Activated naive CD8-positive, alpha-beta T cell treated with anti-CD3 and anti-CD28 coated beads for 36 hours (primary cell): ENCODE measurements around the gene FLAD1. TPM values are rescaled to one million over a fixed set of nuclear protein-coding genes. Genes with fewer than 3 reads are reported as not detected.
"Not testable (repeated sequence)": the region's sequence is repeated elsewhere in the genome, so short reads cannot be mapped to it uniquely, and the experiment has no call there.

Experiments
- DNase-seq: peaks from one replicate; pipeline ENCODE4 v3.0.0; 2021
- H3K27ac Mint-ChIP-seq: one replicate; pipeline ENCODE4 v1.8.0; 2022; ENCODE audit warnings: mild to moderate bottlenecking, moderate library complexity, mixed read lengths
- H3K27me3 Mint-ChIP-seq: one replicate; pipeline ENCODE4 v1.8.0; 2022; ENCODE audit warnings: mild to moderate bottlenecking, mixed read lengths
- H3K36me3 Mint-ChIP-seq: one replicate; pipeline ENCODE4 v1.8.0; 2021; ENCODE audit warnings: mild to moderate bottlenecking, mixed read lengths
- H3K4me1 Mint-ChIP-seq: one replicate; pipeline ENCODE4 v1.8.0; 2021; ENCODE audit warnings: mixed read lengths
- H3K4me3 Mint-ChIP-seq: one replicate; pipeline ENCODE4 v1.8.0; 2022; ENCODE audit warnings: mild to moderate bottlenecking, moderate library complexity, mixed read lengths
- H3K9me3 Mint-ChIP-seq: one replicate; pipeline ENCODE4 v1.8.0; 2022; ENCODE audit warnings: mixed read lengths
- total RNA-seq, 2 experiments: library from RNA; stranded (reverse); gene quantifications; one replicate each; pipeline ENCODE4 v1.2.3, GENCODE V29; 2021

The FLAD1 gene
- total RNA-seq, 2 experiments from 2014 or later: 54.2 to 56.1 TPM

DNA sequence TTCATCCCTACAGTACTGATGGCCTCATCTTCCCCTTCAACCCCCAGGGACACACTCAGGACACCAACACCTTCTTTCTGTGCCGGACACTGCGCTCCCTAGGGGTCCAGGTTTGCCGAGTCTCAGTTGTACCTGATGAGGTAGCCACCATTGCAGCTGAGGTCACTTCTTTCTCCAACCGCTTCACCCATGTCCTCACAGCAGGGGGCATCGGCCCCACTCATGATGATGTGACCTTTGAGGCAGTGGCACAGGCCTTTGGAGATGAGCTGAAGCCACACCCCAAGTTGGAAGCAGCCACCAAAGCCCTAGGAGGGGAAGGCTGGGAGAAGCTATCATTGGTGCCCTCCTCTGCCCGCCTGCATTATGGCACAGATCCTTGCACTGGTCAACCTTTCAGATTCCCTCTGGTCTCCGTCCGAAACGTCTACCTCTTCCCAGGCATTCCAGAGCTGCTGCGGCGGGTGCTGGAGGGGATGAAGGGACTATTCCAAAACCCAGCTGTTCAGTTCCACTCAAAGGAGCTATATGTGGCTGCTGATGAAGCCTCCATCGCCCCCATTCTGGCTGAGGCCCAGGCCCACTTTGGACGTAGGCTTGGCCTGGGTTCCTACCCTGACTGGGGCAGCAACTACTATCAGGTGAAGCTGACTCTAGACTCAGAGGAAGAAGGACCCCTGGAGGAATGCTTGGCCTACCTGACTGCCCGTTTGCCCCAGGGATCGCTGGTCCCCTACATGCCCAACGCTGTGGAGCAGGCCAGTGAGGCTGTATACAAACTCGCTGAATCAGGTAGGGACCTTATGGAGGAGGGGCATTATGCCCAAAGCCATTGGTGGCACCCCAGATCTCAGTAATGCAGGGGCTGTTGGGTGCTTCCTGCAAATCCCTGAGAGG, 5.2 kb downstream of the FLAD1 start:
- no peaks in the 10 kb centered on the region for H3K27me3 Mint-ChIP-seq
- no peaks in the 10 kb centered on the region for H3K9me3 Mint-ChIP-seq
- H3K36me3 Mint-ChIP-seq: peaks cover 22% of the 10 kb centered on the region
- peaks cover 23% of the 10 kb centered on the region for H3K4me1 Mint-ChIP-seq
- no peak overlapping the region for H3K27ac Mint-ChIP-seq
- H3K4me3 Mint-ChIP-seq: no peak overlapping the region
- DNase-seq: no peak

- no peak overlapping the region for H3K4me3 Mint-ChIP-seq
Observed at GRCh38 chr1:154989195-154989860, 6.2 kb downstream of the FLAD1 start.

GRCh38 chr1:154990276-154990675, 7.1 kb downstream of the FLAD1 start:
- H3K27ac Mint-ChIP-seq: no peak overlapping the region
- no peaks in the 10 kb centered on the region for H3K27me3 Mint-ChIP-seq
- no peaks in the 10 kb centered on the region for H3K9me3 Mint-ChIP-seq
- peaks cover 19% of the 10 kb centered on the region for H3K36me3 Mint-ChIP-seq
- DNase-seq: no peak
- no peak overlapping the region for H3K4me3 Mint-ChIP-seq
- H3K4me1 Mint-ChIP-seq: peaks cover 27% of the 10 kb centered on the region

More at GRCh38 chr1:154989195-154989860, 6.2 kb downstream of the FLAD1 start:
- Mint-ChIP-seq H3K9me3 (no peaks in the 10 kb centered on the region), H3K4me1 (peaks cover 22% of the 10 kb centered on the region), H3K27ac (no peak overlapping the region), H3K27me3 (no peaks in the 10 kb centered on the region), H3K36me3 (peaks cover 22% of the 10 kb centered on the region)
- no peak for DNase-seq

DNA sequence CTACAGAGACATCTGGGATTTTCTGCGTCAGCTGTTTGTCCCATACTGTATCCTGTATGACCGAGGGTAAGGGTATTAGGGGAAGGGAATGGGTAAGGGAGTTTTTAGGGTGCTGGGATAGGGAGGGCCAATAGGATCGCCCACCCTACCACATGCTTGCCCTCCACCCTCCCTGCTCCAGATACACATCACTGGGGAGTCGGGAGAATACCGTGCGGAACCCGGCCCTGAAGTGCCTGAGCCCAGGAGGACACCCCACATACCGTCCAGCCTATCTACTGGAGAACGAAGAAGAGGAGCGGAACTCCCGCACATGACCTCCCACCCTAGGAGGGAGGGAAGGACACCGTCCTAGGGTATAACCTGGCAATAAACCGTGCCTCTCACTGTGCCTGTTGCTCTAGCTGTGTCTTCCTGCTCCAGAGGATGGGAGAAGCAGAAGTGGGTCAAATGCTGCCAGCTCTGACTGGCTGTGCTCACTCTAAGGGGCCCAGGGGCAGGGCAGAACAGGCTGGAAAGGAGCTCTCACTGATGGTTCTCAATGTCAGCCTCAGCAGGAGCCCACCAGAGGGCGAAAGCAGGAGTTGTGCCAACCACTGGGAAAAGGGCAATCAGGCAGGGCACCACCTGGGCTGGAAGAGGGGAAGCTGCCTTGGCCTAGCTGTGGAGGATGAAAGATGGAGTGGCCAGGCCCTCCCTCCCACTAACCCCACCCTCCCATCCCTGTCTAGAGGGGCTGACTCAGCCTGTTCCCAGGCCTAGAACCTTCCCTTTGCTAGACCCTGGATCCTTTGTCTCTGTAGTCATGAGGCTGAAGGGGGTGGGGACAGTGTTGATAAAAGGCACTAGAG, 9.8 kb downstream of the FLAD1 start:
- DNase-seq: no peak
- peaks cover 19% of the 10 kb centered on the region for H3K27me3 Mint-ChIP-seq
- H3K9me3 Mint-ChIP-seq: no peaks in the 10 kb centered on the region
- H3K36me3 Mint-ChIP-seq: peaks cover 14% of the 10 kb centered on the region
- H3K4me3 Mint-ChIP-seq: no peak overlapping the region
- H3K4me1 Mint-ChIP-seq: peaks cover 33% of the 10 kb centered on the region
- no peak overlapping the region for H3K27ac Mint-ChIP-seq

- no peaks in the 10 kb centered on the region for H3K9me3 Mint-ChIP-seq
- DNase-seq: no peak
- no peak within 1 kb of the TSS for H3K27ac Mint-ChIP-seq
- peaks cover 33% of the 10 kb centered on the region for H3K4me1 Mint-ChIP-seq
- peaks cover 9% of the 10 kb centered on the region for H3K36me3 Mint-ChIP-seq
- H3K27me3 Mint-ChIP-seq: peaks cover 20% of the 10 kb centered on the region
- no peak within 1 kb of the TSS for H3K4me3 Mint-ChIP-seq
Observed at GRCh38 chr1:154993572-154994268, 10.6 kb downstream of the FLAD1 start, which contains the start of gene LENEP. LENEP (plus strand) TSS chr1:154993586; CDS start chr1:154993608, 22 bp downstream.

DNA sequence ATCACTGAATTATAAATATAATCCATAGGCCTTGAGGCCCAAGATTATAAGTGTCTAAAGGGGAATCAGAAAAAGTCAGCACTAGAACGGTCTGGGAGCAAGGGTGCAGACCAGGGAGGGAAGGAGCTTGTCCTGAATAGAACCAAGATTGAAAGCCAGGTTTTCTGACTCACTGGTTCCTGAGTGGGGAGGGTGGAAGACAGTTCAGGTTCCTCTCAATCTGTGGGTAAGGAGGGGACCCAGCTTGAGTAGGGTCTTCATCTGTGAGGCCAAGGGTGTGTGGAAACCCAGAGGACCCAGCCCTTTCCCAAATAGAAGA, 11.1 kb downstream of the FLAD1 start:
- Mint-ChIP-seq H3K36me3 (peaks cover 5% of the 10 kb centered on the region), H3K27me3 (peaks cover 20% of the 10 kb centered on the region), H3K4me3 (no peak overlapping the region), H3K9me3 (no peaks in the 10 kb centered on the region), H3K4me1 (peaks cover 34% of the 10 kb centered on the region), H3K27ac (no peak overlapping the region)
- DNase-seq: no peak

- Mint-ChIP-seq H3K36me3 (peaks cover 5% of the 10 kb centered on the region), H3K4me1 (peaks cover 33% of the 10 kb centered on the region), H3K4me3 (no peak overlapping the region), H3K27ac (no peak overlapping the region), H3K9me3 (no peaks in the 10 kb centered on the region), H3K27me3 (peaks cover 20% of the 10 kb centered on the region)
- no peak for DNase-seq
Observed at GRCh38 chr1:154994591-154994990, 11.4 kb downstream of the FLAD1 start.

DNA sequence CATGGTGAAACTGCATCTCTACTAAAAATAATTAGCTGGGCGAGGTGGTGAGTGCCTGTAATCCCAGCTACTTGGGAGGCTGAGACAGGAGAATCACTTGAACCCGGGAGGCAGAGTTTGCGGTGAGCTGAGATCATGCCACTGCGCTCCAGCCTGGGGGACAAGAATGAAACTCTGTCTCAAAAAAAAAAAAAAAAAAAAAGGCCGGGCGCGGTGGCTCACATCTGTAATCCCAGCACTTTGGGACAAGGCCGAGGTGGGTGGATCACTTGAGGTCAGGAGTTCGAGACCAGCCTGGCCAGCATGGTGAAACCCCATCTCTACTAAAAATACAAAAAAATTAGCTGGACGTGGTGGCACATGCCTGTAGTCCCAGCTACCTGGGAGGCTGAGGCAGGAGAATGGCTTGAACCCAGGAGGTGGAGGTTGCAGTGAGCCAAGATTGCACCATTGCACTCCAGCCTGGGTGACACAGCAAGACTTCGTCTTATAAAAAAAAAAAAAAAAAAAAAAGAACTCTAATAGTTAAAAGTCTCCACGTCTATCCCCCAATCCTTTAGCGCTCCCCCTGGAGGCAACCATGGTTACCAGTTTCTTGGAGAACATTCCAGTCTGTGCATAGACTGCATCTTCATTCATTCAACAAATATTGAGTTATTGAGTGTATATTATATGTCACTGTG, 12.3 kb downstream of the FLAD1 start:
- not testable (repeated sequence) for H3K36me3 Mint-ChIP-seq, H3K9me3 Mint-ChIP-seq, H3K4me3 Mint-ChIP-seq, H3K27ac Mint-ChIP-seq, DNase-seq
- Mint-ChIP-seq H3K27me3 (peaks cover 20% of the 10 kb centered on the region), H3K4me1 (peaks cover 39% of the 10 kb centered on the region)

- Mint-ChIP-seq H3K27ac (no peak overlapping the region), H3K4me3 (no peak overlapping the region), H3K36me3 (peaks cover 3% of the 10 kb centered on the region), H3K4me1 (peaks cover 42% of the 10 kb centered on the region), H3K9me3 (no peaks in the 10 kb centered on the region), H3K27me3 (peaks cover 20% of the 10 kb centered on the region)
- no peak for DNase-seq
Observed at GRCh38 chr1:154996966-154997701, 14.0 kb downstream of the FLAD1 start.

DNA sequence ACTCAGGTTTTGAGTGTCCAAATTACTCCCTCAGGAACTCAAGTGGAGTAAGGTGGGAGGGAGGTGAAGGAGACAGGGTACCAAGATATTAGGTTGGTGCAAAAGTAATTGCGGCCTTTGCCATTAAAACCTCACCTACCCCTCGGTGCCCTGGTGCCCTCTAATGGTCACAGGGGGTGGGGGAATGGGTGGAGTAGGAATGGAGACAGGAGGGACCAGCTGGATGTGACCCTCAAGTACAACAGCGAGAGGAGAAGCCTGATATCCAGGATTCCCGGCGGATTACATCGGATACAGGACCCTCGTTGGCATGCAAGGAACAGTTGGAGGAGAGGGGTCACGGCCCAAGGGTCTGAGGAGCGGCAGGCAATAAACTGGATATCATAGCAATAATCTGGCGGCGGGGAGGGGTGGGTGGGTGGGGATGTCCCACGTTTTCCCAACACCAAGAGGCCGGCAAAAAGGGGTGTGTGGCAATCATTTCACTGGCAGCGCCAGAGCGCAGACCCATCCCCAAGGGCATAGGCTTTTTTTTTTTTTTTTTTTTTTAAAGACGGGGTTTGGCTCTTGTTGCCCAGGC, 15.1 kb downstream of the FLAD1 start:
- DNase-seq: no peak
- peak overlapping the region; percentile 76 for H3K4me3 Mint-ChIP-seq
- no peaks in the 10 kb centered on the region for H3K9me3 Mint-ChIP-seq
- peaks cover 36% of the 10 kb centered on the region for H3K4me1 Mint-ChIP-seq
- H3K36me3 Mint-ChIP-seq: no peaks in the 10 kb centered on the region
- H3K27ac Mint-ChIP-seq: peak overlapping the region; percentile 56
- peaks cover 20% of the 10 kb centered on the region for H3K27me3 Mint-ChIP-seq

GRCh38 chr1:154998818-154999570, 15.8 kb downstream of the FLAD1 start:
- Mint-ChIP-seq H3K27me3 (peaks cover 22% of the 10 kb centered on the region), H3K27ac (peak overlapping the region; percentile 90), H3K36me3 (peaks cover 3% of the 10 kb centered on the region), H3K9me3 (no peaks in the 10 kb centered on the region), H3K4me3 (peak overlapping the region; percentile 76), H3K4me1 (peaks cover 39% of the 10 kb centered on the region)
- peak; percentile 83 for DNase-seq

DNA sequence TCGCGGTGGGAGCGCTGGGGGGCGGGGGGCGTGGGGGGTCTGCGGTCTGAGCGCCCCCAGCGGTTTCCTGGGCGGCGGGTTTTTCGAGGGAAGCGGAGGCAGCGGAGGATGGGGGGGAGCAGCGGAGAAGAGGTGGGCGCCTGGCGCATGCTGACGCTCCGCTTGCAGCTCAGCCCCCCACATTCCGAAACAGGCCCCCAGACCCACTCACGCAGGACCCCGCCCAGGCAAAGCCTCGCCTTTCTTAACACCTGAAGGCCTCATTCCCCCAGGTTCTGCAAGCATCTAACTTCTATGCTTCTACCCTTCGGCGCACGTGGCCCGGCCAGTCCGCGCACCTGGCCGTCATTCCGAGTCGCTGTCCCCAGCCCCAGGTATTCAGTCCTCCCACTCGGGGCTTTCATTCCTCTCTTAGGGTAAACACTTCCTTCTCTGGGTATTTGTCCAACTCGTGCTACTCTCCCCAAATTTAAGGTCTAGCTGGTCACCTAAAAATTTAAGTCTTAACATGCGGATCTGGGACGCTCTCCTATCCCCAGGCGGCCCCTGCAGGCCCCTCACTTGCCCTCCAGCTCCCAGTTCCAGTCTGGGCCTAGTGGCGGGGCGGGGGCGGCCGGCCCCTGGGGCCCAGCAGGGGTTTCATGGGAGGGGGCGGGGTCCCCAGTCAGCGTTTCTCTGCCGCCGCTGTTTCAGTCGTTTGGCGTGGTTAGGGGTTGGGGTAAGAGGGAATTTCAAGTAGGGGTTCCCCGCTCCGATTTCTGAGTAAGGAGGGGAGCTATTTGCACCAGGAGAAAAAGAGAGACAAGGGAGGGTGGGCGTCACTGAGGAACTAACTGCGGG, 16.6 kb downstream of the FLAD1 start:
- Mint-ChIP-seq H3K4me1 (peaks cover 38% of the 10 kb centered on the region), H3K4me3 (peak overlapping the region; percentile 76), H3K9me3 (no peaks in the 10 kb centered on the region), H3K36me3 (peaks cover 3% of the 10 kb centered on the region), H3K27me3 (peaks cover 22% of the 10 kb centered on the region), H3K27ac (peak overlapping the region; percentile 91)
- DNase-seq: peak; percentile 77
